GM12872 (cell line): Measurements from ENCODE around the gene ELMO1.

ENCODE experiments used
- CTCF ChIP-seq: IDR thresholded peaks from 3 replicates; pipeline ENCODE4 v1.5.1; 2011; ENCODE audit warnings: low read depth, mild to moderate bottlenecking, low read length, moderate library complexity; ENCODE audit not compliant: insufficient read depth

The ELMO1 gene

GRCh38 chr7:37109016-37109683 lies 339.5 kb downstream of the ELMO1 start:
- TF ChIP-seq CTCF, result no peak

- no peak for TF ChIP-seq CTCF
Measured at GRCh38 chr7:37108615-37109014, 340.0 kb downstream of the ELMO1 start.

- no peak for TF ChIP-seq CTCF
Measured at GRCh38 chr7:37107047-37107750, 341.5 kb downstream of the ELMO1 start.

GRCh38 chr7:37105762-37106161 lies 342.9 kb downstream of the ELMO1 start:
- TF ChIP-seq CTCF, result no peak

GRCh38 chr7:37104822-37105518 lies 343.7 kb downstream of the ELMO1 start:
- TF ChIP-seq CTCF, result no peak

- no peak for TF ChIP-seq CTCF
Measured at GRCh38 chr7:37102518-37103137, 346.0 kb downstream of the ELMO1 start.

GRCh38 chr7:37100735-37101331 lies 347.8 kb downstream of the ELMO1 start:
- TF ChIP-seq CTCF, result no peak
